Stimulated activated CD8-positive, alpha-beta memory T cell treated with anti-CD3 and anti-CD28 coated beads, Interleukin-15, amount 100 ng/mL, for 1 hour (primary cell): ENCODE results near the gene NFASC.

ENCODE experiments used
- DNase-seq: peaks from one replicate; pipeline ENCODE4 v3.0.0-alpha.2; 2020; ENCODE audit warnings: low read depth

The NFASC gene

DNA sequence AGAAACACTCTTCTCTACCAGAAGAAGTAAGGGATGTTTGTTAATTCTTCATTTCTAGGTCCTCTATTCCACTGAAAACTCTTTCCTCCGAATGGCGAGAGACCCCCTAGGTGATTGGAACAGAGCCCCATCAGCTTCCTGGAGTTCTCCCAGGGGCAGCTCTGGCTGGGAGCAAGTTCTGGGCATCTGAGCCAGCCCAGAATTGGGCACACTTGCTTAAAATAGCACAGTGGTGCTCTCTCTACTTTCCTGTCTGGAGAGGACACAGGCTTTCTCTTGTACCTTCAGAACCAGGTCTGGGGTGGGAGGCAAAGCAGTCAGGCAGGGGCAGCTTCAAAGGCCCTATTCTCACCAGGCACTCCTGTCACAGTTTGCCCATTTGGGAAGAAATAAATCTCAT, 89.2 kb downstream of the NFASC start:
- DNase-seq: no peak

DNA sequence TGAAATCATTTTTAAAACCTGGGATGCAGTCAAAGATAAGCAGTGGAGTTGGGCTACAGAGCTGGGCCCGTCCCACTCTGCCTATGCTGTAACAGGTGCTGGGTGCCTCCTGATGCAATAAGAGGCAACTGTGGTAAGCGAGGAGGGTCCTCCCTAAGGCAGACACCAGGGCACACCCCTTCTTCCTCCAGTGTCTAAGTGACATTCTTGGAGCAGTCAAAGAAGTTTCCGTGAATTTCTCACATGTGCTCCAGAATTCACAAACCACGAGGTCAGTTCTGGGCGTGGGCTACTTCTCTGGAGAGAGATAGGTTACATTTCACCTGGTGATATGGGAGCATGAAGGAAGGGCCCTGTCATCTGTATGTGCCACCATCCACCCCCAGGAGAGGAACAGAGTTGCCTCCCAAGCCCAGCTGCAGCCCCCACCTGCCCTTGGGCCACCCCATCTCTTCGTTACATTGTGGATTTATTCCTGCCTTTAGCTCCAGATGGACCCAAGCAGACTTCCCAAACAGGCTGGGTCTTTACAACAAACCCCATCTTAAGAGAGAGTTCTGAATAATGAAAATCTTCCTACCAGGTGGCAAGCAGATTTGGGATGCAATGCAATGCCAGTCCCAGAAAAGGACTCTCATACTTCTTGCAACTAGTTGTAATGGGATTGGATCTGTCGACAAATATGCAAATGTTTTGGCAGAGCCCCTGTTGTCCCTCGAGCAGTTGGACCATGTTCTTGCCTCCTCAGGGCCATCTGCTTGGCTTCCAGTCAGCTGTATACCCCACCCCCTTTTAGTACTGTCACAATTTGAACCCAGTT, 89.9 kb downstream of the NFASC start:
- DNase-seq: no peak

DNA sequence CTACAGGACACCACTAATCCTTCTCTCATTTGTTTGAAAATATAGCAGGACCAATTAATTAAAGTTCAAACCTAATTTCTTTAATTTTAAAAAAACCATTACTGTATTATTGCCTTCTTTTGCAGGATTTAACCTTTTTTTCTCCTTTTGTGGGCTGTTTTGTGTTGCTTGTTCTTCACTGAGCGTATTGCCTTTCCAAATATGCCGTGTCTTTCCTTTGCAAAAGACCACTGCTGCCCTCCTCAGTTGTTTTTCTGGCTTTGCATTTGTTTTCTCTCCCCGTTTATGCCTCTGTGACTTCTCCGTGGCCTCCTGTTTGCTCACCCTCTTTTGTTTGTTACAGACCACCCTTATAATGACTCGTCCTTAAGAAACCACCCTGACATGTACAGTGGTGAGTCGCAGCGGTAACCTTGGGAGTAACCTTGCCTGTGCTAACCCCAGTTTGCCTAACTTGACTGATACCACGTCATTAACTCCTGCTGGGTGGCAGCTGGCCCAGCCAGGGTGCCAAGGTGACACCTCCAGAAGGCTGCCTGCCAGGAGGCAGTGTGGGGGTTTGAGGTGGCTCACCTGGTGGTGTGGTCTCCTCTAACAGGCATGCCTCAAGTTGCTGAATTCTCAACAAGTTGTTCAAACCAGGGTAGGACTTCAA, 91.2 kb downstream of the NFASC start:
- no peak for DNase-seq

- no peak for DNase-seq
Measured at GRCh38 chr1:204962742-204963632, 92.3 kb downstream of the NFASC start.

DNA sequence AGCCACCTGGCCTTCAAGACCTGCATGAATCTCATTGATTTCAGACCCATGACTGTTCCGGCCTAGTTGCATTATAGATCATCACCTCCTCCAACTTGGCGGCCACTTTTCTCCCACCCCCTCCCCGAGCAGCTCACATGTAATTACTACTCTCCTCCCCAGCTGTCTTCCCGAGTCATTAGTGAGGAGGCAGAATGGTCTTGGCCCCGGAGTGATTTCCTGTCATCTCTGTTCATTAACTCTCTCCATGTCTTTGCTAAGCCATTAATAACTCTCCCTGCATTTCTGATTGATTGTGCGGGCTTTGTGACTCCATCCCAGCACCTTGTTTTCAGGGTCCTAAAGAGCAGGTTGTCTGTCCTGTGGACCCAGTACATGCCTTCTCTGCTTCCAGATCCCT, 96.8 kb downstream of the NFASC start:
- no peak for DNase-seq

DNA sequence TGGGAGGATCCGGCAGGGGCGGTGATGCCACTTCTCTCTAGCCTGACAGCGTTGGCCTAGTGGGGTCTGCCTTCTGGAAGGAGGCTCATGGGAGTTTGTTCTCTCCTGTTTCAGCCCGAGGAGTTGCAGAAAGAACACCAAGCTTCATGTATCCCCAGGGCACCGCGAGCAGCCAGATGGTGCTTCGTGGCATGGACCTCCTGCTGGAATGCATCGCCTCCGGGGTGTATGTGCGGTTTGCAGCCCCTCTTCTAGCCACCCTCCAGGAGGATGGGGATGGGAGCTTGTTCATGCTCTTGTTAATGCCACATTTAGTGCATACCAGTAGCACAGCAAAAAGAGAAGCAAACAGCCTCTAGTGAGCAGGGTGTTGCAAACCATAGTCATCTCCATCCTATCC, 97.5 kb downstream of the NFASC start:
- no peak for DNase-seq

- no peak for DNase-seq
Measured at GRCh38 chr1:204968951-204969350, 98.3 kb downstream of the NFASC start.

DNA sequence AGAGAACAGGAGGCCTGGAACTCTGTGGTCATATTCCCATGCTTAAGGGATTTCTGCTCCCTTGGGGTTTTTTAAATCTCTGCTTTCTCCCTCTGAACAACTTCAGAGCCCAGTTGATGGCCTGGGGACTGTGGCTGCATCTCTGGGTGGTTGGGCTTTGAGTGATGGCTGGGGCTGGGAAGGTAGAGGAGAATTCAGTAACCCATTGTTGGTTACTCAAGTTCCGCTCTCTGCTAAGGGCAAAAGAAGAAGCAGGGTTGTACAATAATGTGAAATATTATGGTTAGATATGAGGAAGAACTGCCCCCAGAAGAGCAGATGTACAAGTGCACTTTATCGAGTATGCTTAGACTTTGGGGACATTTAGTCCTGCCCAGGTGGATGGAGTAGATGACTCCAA, 100.3 kb downstream of the NFASC start:
- DNase-seq: no peak

DNA sequence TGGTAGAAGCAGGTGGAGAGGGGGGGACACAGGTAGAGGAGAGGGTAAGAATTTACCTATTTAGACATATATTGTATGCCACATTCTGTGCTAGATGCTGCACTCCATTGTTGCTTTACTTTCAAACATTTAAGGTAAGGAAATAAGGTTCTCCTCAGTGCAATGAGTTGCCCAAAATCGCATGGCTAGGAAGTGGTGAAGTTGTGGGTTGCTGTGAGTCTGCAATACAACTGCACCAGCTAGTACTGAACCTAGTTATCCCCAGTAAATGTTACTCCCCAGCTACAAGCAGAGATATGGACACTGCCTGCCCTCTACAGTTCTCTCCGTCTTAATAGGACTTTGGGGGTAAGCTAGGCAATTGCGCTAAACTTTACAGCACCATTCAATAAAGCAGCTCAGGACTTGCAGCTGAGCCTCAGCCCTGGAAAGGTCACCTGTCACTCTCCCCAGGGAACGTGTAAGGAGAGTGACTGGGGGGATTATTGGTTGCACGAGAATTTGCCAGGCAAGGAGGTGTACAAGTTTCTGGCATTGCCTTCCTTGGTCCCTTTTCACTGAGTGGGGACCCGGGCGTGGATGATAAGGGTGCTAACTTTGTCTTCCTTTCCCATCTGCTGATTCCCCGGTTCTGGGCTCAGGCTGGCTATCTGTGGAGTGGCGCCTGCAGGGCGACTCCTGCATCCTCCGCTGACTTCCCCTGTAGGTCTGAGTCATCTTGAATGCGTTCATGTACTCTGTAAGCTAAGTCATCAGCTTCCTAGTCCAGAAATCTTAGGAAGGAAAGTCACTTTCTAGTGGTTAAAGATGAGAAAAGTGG, 101.1 kb downstream of the NFASC start:
- no peak for DNase-seq

GRCh38 chr1:204972426-204972825, 101.8 kb downstream of the NFASC start:
- no peak for DNase-seq

DNA sequence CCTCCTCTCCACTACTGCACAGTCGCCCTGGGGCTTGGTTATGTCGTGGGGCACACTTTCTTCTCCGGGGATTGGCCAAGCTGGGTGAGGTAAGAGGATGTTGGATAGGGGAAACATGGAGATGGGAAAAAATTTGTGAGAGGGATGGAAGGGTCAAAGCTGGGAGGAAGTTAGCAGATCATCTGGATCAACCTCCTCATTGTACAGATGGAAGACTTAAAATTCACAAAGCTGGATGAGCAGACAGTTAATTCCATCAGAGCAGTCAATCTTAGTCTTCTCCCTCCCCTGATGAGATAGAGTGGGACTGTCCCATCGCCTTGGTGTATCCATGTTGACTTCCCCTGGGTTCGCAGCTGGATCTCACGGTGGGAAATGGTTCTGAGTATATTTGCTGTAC, 102.8 kb downstream of the NFASC start:
- DNase-seq: no peak

GRCh38 chr1:204974327-204974726, 103.7 kb downstream of the NFASC start:
- DNase-seq: no peak

DNA sequence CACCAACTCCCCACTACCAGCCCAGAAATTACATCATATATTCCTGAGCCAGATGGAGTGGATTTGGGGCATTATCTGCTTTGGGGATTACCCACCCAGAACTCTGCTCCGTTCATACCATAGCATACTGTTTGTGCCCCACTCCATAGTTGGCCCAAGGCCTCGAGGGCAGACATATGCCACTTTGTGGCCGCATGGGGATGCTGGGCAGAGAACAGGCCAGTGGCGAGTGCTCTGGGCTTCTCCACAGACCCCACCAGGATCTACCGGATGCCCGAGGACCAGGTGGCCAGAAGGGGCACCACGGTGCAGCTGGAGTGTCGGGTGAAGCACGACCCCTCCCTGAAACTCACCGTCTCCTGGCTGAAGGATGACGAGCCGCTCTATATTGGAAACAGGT, 104.4 kb downstream of the NFASC start:
- no peak for DNase-seq

GRCh38 chr1:204975568-204976235, 105.0 kb downstream of the NFASC start:
- DNase-seq: peak; percentile 27

GRCh38 chr1:204976646-204977045, 106.0 kb downstream of the NFASC start:
- no peak for DNase-seq

GRCh38 chr1:204977318-204977717, 106.7 kb downstream of the NFASC start:
- DNase-seq: no peak

GRCh38 chr1:204978782-204979181, 108.1 kb downstream of the NFASC start:
- DNase-seq: no peak

DNA sequence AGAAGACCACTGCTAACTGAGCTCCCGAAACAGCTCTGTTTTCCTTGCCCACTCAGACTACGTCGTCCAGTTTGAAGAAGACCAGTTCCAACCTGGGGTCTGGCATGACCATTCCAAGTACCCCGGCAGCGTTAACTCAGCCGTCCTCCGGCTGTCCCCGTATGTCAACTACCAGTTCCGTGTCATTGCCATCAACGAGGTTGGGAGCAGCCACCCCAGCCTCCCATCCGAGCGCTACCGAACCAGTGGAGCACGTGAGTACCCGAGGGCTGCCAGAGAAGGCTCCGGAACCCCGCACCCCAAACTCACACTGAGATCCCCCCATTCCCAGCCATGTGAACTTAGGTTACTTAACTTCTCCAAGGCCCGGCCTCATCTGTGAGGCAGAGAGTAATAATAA, 108.6 kb downstream of the NFASC start:
- DNase-seq: no peak

DNA sequence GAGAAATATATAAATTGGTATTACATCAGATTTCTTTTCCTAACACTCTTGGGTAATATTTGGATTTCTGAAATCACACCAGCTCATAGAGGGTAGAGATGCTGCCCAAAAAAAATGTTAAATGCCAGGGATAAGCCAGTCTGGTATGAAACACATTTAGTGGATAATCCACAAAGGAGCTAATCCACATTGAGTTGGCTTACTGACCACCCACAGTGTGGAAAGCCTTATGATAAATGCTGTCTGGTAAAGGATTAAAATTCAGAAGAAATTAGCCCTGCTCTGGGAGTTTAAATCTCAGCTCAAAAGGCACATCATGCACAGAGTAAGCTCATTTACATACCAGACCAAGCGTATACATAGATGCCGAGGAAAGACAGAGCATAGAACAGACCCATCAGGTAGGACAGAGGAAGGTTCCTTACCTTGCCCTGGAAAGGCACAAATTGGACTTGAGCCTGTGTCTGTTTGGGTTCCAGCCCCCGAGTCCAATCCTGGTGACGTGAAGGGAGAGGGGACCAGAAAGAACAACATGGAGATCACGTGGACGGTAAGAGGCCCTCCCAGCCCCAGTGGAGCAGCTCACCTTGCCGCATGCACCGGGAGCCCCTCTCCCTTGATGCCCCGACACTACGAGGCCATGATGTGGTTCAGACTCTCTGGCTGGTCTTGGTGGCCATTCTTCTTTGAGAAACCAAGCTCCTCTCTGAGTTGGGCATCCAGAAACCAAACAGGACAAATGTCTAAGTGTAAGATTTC, 109.4 kb downstream of the NFASC start:
- no peak for DNase-seq

- no peak for DNase-seq
Measured at GRCh38 chr1:204980840-204981405, 110.3 kb downstream of the NFASC start.
